ENCODE measurements around the gene PLB1.

Gene PLB1

DNA sequence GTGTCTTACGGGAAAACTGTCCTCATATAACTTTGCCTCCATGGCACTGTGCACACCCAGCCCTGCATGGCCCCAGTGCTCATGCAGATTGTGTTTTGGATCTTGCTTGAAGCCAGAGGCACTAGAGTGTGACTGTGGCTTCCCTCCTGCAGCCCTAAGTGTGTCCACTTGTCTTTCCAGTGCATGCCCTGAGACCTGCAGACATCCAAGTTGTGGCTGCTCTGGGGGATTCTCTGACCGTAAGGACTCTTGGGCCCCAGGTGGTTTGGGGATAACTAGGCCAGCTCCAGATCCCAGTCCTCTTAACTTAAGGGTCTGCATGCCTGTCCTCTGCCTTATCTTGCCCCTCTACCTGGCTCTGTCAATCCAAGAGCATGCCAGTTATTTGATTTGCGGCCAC, 96.6 kb downstream of the PLB1 start:
- DNase-seq, result no peak

DNA sequence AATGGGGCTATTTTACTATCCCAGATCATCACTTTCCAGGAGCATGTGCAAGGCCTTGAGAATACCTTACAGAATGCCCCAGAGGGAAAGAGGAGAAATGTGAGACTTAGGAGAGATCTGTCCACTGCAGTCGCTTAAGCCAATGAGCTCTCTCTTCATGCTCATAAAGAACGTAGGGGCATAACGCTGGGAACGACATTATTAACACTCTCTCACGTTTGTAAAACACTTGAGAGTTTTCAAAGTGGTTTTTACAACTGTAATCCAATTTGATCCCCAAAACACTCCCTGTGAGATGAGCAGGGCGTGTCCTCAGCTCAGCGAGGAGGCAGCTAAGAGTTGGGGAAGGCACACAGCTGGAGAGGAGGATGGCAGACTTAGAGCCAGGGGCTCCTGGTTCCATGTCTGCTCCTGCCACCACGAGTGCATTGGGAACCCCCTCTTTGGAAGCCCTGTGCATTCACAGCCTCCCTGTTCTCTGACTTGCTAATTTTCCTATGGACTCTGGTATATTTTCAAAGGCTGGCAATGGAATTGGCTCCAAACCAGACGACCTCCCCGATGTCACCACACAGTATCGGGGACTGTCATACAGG, 97.4 kb downstream of the PLB1 start:
- no peak for DNase-seq

DNA sequence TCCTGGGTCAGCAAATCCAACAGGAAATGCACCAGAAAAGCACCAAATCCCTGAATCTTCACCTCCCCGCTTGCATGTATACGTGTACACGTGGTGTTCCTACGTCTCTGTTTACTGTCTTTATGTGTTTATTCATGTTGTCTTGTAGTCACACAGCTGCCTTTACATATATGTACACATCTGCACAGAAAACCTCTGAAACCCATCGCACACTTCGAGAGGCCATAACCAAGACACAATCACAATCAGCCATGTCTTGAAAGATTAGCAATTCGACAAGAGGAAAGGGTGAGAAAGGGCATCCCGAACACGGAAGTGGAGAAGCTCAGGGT, 98.1 kb downstream of the PLB1 start:
- no peak for DNase-seq

DNA sequence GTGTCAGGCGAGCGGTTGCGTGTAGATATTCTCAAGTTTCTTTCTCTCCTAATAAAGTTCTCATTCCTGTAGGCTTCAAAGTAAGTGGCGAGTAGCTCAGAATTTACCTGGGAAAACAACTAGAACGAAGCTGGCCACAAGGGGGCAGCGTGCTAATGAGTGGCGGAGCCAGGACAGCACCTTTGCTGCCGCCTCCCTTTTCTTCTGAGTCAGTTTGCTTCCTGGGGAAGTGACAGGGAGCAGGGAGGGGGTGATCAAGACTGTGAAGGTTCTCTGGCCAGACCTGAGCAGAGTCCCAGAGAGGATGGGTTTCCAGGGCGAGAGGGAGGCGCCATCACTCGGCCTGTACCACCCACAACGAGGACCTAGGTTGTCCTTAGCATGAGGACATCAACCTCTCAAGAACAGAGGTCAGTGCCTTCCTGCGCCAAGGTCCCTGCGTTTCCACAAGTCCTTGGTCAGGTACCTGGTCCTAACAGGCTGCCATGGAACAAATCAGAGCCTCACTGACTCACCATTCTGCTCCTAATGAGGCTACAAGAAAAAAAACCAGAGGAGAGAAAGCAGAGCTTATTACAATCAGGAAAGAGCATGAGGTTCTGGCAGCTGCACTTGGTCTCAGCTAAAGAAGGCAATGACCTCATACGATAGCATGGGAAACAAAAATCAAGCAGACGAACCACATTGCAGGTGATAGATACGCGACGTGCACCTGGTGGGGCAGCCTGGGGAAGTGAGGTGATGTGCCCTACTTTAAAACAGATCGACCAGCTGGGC, 98.7 kb downstream of the PLB1 start:
- peak; percentile 73 for DNase-seq

DNA sequence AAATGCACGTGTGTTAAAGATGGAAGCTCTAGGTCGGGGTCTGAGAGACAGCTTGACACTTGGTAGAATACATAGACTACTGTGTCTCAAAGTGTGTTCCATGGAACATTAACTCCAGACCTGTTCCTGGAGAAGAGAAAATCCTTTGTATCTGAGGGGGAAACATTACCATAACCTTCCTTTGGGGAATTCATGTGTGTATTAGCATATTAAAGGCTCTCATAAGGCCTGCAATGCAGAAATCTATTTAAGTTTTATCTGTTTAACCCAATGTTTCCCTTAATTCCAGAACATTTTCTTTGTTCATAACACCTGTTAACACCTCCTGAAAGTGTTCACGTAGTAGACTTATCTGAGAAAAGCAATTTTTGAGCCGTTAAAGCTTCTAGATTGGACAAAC, 99.5 kb downstream of the PLB1 start:
- no peak for DNase-seq

DNA sequence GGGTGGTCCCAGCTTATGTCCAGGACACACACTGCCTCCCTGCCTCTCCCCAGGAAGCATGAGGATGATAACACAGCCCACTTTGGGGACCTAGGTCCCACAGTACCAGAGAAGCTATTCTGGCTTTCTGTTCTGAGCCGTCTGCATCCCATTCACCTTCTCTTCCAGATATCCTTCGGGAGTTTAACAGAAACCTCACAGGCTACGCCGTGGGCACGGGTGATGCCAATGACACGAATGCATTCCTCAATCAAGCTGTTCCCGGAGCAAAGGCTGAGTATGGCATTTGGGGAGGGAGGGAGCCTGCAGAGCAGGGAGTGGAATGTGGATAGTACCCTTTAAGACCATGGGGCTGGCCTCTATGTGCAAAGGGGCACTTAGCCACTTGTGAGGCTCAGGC, 102.6 kb downstream of the PLB1 start:
- DNase-seq, result no peak

DNA sequence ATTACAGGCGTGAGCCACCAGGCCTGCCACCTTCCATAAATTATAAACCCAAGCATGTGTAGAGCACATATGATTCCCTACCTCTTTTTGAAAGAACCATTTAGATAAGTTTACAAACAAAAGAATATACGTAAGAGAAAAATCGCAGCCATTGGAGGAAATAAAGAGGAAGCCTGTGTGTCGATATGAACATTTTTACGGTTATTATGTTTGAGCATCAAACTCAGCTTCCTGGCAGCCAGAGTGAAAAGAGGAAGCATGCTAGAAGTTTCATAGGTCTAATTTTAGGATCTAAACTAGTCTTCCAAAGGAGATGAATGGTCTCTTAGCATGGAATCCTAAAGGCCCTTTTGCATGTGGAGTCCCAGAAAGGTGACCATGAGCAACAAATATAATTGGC, 104.3 kb downstream of the PLB1 start:
- DNase-seq, result no peak

DNA sequence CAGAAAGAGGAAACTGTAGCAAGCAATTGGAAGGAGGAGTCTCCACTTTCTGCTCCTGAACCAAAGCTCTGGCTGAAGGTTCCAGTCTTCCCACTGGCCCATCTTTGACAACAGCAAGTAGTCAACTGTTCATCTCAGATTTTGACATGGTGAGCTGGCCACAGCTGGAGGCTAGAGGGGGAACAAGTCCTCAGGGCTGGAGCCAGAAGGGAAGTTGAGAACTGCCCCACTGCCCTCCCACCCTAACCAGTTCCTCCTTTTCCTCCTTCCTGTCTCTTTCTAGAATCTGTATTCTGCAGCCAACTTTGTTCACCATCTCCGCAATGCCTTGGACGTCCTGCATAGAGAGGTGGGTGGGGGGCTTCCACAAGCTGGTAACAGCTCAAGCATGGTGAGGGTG, 105.8 kb downstream of the PLB1 start:
- DNase-seq, result no peak

DNA sequence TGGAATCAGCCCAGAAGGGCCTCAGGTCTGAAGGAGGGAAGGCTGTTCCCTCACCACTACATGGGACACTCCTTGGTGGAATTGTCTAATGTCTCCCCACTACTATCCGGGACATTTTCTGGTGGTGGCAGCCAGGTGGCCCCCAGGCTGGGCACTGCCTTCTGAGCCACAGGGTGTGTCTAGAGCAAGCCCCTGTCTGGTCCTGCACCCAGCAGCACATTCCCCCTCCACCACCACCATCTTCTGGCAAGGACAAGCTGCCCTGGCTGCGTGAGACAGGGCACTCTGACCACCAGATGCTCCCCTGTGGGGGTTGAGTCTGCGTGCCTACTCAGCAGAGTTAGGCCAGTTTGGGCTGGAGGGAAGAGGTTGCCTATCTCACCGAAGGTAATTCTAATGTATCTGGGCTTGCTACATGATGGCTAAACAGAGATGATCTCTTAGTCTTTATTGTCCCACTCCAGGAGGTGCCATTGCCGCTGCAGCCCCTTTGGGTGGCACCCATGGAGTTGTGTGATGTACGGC, 106.3 kb downstream of the PLB1 start:
- no peak for DNase-seq

DNA sequence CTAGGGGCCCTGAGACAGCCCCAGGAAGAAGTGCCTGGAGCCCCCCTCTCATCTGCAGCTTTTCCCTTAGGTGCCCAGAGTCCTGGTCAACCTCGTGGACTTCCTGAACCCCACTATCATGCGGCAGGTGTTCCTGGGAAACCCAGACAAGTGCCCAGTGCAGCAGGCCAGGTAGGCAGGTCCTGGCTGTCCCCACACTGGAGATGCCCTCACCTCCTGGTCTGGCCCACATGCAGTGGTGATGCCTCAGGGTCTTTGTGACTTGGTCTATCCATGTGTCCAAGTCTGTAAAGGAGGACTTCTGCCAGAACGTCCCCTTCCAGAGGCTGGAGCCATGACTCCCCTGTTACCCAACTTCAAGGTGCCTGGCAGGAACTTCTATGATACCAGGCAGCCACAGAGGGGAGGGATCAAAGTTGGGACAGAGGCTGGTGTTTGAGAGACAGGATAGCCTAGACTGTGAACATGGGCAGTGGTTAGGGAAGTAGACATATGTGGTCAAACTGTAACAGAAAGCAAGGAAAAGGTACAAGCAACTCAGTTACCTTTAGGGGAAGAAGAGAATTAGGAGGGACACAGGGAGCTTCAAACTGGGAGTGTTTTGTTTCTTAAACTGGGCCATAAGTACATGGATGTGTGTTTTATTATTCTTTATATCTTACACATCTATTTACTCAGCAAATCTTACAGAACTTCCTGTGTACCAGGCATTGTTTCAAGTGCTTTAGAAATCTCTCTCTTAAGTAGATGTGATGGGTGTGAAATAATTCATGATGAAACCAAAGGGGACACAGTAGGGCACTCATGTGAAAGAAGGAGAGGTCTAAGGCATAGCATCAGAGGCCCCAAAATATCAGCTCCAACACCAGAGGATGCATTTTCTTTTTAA, 107.1 kb downstream of the PLB1 start:
- DNase-seq, result no peak

DNA sequence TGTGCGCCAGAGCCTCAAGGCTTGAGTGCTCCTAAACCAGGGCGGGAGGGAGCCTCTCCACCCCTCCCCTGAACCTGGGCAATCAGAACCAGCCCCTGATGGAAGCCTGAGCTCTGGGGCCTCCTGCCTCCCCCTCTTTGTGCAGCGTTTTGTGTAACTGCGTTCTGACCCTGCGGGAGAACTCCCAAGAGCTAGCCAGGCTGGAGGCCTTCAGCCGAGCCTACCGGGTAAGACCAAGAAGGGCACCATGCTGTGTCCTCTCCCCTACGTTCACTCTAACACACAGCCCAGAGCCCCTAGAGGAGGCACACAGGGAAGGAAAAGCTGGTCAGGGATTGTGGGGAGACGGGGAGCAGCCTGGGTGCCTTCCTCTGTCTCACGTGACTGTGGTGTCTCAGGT, 108.0 kb downstream of the PLB1 start:
- no peak for DNase-seq

DNA sequence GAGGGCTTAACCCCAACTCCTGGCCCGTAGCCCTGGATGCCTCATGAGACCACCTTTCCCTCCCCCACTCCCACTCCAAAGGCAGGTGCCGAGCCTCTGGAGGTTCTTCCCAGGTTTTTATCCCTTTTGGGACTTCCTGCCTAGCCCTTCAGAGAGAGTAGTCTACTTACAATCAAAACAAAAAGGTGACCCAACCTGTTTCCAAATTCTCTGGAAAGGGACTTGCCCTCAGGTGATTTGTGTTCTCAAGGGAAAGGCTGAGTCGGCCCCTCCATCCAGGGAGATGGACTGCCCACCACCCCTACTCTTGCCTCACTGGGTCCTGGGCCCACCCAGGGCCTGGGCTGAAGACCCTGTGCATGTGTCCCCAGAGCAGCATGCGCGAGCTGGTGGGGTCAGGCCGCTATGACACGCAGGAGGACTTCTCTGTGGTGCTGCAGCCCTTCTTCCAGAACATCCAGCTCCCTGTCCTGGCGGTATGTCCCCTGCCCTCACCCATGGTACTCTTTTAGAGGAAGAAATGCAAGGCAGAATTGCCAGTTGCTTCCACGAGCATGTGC, 108.5 kb downstream of the PLB1 start:
- DNase-seq, result no peak

DNA sequence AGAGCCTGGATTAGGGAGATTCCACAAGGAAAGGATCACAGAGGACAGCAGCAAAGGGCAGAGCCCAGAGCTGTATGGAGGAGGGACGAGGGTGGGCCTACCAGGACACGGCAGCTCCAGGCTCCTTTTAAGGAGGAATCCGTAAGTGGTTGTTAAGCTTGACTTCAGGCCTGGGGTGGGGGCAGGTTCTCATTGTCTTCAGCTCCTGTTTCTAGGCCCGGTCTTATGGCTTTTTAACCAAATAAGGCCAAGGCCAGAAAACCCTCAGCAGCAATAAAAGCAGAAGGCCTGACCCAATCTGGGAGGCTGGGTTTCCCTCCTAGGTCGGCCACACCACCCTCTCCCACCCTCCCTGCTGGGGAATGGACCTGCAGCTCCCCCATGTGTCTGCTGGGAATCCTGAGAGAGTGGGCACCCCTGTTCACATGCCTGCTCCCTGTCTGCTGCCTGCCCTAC, 111.2 kb downstream of the PLB1 start:
- DNase-seq, result no peak

DNA sequence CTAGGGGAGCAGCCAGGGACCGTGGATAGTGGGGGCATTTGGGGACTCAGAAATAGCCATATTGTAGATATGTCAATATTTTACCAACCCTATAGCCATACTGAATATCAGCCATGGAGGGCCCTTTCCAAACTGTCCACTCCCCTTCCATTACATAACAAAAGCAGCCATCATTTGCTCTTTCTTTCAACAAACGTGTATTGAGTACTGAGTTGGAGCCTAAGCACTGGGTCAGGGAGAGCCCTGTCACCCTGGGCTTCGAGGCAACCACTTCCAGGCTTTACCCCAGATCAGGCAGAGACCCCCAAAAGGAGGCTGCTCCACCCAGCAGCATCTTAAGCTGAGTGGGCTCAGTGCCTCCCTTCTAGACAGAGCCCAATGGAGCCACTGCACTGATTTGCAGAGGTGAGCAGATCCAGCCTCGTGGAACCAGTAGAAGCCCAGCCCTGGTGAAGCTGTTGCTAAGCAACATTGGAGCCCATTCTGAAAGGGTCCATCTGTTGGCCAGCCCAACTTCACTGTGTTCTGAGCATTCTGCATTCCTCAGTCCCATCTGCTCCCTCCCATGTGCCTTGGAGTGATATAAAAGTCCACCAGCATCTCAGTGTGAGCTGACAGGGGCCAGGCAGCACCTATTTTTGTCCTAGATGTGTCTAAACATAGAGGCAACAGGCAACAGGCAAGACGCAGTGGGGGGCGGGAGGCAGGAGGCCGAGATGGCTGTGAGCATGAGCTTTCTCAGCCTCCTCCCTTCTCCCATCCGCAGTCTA, 112.1 kb downstream of the PLB1 start:
- no peak for DNase-seq

DNA sequence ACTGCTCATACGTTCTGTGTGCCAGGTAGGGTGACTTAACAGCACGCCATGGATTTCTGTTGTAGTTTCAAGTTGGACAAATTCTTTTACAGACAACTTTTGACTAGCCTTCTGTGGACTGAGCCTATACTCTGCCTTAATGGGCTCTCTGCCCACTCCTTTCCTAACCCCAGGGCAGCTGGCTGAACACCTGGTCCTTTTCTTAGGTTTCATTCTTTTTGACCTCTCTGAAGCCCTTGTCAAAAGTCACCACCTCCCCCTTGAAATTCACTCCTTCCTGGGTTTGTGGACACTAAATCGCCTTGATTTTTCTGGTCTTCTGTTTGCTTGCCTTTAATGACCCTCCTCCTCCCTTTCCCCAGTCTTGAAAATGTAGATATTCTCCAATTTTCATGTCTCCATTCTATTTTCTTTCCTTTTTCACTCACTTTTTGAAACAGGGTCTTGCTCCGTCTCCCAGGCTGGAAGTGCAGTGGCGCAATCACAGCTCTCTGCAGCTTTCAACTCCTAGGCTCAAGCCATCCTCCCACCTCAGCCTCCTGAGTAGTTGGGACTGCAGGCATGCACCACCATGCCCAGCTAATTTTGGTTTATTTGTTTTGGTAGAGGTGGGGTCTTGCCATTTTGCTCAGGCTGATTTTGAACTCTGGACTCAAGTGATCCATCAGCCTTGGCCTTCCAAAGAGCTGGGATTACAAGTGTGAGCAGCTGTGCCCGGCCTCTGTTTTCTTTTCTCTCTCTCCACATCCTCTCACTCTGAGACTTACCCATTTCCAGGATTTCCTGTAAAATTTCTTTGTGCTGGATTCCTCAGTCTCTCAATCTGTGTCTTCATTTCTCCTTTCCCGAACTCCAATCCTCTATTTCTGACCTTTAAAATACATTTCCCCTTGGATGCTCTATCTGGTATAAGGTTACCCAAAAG, 112.9 kb downstream of the PLB1 start:
- DNase-seq, result no peak

DNA sequence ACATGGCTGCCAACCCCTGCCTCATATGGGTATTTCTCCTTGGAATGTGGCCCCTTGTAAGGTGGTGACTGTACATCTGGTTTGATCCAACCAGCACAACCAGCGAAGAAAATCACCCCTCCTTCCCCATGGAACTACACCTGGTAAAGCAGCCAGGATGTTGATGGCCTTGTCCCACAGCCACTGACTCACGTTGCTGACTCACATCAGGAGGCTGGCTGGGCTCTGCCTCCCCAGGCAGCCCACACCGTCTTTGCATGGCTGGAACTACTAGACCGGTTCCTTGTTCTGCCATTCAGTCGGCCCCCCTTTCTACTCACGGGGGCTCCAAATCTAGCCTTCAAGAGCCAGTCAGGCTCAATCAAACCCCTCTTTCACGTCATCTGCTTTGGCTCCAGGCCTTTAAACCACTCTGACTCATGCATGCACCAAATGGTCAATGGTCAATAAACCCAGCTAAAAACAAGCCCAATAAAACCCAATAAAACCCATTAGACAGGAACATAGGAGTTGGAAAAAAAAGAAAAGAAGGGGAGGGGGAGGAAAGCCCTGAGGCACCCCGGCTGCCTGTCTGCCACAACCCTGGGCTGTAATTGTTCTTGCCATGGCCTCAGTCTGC, 114.8 kb downstream of the PLB1 start:
- DNase-seq, result no peak

DNA sequence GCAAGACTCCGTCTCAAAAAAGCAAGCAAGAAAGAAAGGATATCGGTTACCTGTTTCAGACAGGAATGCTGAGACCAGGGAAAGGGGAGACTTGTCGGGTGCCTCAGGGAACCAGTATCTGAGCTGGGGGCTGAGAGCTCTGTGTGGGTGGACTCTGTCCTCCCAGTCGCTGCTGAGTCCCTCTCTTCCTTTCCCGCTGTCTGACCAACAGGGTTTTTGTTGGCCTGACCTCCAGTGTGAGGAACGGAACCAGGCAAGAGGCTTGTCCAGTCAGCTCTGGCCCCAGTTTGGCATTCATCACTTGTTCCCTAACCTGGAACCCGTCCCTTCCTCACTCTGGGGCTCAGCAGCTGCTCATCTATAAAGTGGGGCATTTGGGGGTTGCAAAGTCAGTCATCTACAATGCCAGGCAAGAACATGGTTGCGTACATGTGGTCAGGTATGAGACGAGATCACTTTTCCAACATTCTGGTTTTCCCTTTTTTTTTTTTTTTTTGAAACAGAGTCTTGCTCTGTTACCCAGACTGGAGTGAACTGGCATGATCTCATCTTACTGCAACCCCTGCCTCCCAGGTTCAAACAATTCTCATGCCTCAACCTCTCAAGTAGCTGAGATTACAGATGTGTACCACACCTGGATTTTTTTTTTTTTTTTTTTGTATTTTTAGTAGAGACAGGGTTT, 116.4 kb downstream of the PLB1 start:
- DNase-seq, result no peak

DNA sequence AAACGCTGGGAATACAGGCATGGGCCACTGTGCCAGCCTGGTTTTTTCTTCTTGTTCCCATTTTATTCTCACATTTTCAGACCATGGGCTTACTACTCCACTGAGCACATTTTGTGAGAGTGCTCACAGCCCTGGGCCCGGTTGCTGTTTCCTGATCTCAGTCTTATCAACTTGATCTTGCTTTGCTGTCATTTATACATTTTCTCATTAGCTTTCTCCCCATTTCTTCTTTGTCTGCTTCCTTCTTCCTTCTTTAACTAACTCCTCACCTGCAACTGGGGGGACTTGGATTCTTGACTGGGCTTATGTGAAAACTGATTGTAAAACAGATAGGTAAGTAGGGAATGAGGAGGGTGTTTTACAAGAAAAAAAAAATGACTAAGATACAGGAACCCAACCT, 117.3 kb downstream of the PLB1 start:
- DNase-seq, result no peak

DNA sequence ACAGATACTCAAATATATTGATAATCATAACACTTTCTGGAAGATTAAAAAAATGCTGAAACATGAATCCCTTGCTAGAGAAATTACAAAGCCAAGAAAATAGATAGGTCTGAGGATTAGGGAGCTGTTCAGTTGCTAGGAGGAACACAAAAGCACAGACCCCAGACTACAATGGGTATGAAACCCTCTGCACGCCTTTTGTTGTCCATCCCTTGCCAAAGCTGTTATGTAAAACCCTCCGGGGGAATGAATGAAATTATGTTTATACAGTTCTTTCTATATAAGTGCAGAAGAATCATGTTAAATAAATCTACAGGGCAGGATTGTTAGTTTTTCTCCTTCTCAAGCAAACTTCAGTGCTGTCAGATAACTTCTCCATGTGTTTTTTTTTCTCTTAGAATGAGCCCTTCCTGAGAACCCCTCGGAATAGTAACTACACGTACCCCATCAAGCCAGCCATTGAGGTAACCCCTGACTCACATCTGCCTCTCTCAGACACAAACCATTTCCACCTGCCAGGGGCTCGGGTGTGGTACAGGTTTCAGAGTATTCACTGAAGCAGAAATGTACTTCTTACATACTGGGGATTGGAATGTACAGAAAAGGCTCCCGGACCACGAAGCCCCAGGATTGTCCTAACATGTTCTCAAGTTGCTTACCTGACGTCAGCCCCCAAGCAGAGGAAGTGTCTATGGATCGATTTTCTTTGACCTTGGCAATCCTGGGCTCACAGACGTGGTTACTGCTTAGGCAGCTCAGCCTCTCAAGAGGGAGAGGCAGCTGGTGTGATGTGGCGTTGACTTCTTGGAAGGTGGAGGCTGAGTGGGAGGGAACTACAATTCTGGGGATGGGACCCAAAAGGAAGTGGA, 118.0 kb downstream of the PLB1 start:
- no peak for DNase-seq

Data from NCI-H1436 (cell line).